Activated CD8-positive, alpha-beta T cell treated with anti-CD3 and anti-CD28 coated beads for 36 hours (primary cell): ENCODE measurements around the gene ARHGEF6. TPM values are rescaled to one million over a fixed set of nuclear protein-coding genes. Genes with fewer than 3 reads are reported as not detected.

Source experiments
- ATAC-seq: fragments of 200-7000 bp; cut with Tn5 transposase; one replicate; pipeline ENCODE4 v1.10.0; 2021; ENCODE audit warnings: mild to moderate bottlenecking, moderate library complexity
- CTCF ChIA-PET: fragments of 350-600 bp; sonication (Branson Sonifier 250); formaldehyde crosslinking; loops from one replicate; lab custom pipeline; 2021; ENCODE audit warnings: antibody characterized with exemption; lab: Charles Lee
- POLR2A ChIA-PET: fragments of 350-600 bp; sonication (Branson Sonifier 250); formaldehyde crosslinking; loops from one replicate; lab custom pipeline; 2021; ENCODE audit warnings: antibody characterized with exemption; lab: Charles Lee
- DNase-seq: peaks from one replicate; pipeline ENCODE4 v3.0.0-alpha.2; 2020
- H3K27ac Mint-ChIP-seq: one replicate; pipeline ENCODE4 v1.8.0; 2021; ENCODE audit warnings: mild to moderate bottlenecking, mixed read lengths
- H3K27me3 Mint-ChIP-seq: one replicate; pipeline ENCODE4 v1.8.0; 2021; ENCODE audit warnings: mixed read lengths
- H3K36me3 Mint-ChIP-seq: one replicate; pipeline ENCODE4 v1.8.0; 2021; ENCODE audit warnings: low read depth, mixed read lengths
- H3K4me1 Mint-ChIP-seq: one replicate; pipeline ENCODE4 v1.8.0; 2021; ENCODE audit warnings: low read depth, mixed read lengths
- H3K4me3 Mint-ChIP-seq: one replicate; pipeline ENCODE4 v1.8.0; 2021; ENCODE audit warnings: mild to moderate bottlenecking, moderate library complexity, mixed read lengths
- H3K9me3 Mint-ChIP-seq: one replicate; pipeline ENCODE4 v1.8.0; 2021; ENCODE audit warnings: mixed read lengths
- intact Hi-C: fragments of 100-400 bp; cut with micrococcal nuclease; formaldehyde crosslinking; loops from one replicate; pipeline ENCODE4 v1.10.0; 2022
- total RNA-seq, 2 experiments: library from RNA; stranded (reverse); gene quantifications; one replicate each; pipeline ENCODE4 v1.2.3, GENCODE V29; 2021
- TF ChIP-seq, protein P1 (sequence below): fragments of 200-600 bp; IDR thresholded peaks from one replicate; pipeline ENCODE4 v1.8.0; 2022; ENCODE audit warnings: antibody characterized with exemption, mild to moderate bottlenecking

Gene ARHGEF6
- total RNA-seq, 2 experiments from 2014 or later = 45.7 to 45.8 TPM

DNA sequence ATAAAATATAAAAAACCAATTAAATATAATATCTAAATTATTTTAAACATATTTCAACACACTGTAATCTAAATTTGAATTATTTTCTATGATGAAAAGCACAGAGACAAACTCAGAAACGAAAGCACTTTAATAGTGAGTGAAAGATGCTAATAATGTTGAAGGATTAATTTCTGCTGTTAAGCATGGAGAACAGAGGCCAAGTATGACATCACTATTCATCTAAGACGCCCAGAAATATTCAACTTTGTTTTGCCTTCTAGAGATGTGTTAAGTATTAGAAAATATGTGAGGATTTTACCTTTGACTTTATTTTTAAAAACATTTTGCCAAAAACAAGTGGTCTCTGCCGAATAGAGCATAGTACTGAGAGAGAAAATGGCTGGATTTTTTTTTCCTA lies 19.3 kb downstream of the ARHGEF6 start:
- H3K9me3 Mint-ChIP-seq = no peaks in the 10 kb centered on the region
- CTCF ChIA-PET = interaction anchor here (1.2 kb wide), 1 partner anchor 11 kb away, joined by 4 read pairs; no protein-coding TSS in a partner anchor

DNA sequence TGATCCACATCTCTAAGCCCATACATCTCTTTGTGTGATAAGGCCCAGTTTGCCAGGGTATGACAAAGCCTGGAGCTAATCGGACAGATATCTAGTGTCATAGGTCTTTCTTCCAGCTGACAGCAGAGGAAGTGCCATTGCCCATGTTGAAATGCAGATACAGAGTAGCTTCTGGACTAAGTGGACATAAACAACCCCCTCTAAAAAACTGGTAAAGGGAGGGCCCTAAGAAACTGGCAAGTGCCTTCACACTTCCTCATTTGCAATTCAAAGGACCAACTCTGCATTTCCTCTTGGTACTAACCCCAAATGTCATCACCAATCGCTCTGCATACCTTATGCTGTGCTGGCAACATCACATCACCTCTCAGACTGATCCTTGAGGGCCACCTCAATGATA lies 20.8 kb downstream of the ARHGEF6 start:
- peak overlapping the region; percentile 79 for H3K27ac Mint-ChIP-seq
- peaks cover 23% of the 10 kb centered on the region for H3K36me3 Mint-ChIP-seq
- peaks cover 65% of the 10 kb centered on the region for H3K4me1 Mint-ChIP-seq
- H3K9me3 Mint-ChIP-seq = no peaks in the 10 kb centered on the region
- CTCF ChIA-PET = interaction anchor here (1.0 kb wide), 1 partner anchor 32 kb away, joined by 3 read pairs; no protein-coding TSS in a partner anchor
- ATAC-seq (peak; percentile 65), DNase-seq (no peak)
- no peaks in the 10 kb centered on the region for H3K27me3 Mint-ChIP-seq
- TF ChIP-seq, protein P1, sequence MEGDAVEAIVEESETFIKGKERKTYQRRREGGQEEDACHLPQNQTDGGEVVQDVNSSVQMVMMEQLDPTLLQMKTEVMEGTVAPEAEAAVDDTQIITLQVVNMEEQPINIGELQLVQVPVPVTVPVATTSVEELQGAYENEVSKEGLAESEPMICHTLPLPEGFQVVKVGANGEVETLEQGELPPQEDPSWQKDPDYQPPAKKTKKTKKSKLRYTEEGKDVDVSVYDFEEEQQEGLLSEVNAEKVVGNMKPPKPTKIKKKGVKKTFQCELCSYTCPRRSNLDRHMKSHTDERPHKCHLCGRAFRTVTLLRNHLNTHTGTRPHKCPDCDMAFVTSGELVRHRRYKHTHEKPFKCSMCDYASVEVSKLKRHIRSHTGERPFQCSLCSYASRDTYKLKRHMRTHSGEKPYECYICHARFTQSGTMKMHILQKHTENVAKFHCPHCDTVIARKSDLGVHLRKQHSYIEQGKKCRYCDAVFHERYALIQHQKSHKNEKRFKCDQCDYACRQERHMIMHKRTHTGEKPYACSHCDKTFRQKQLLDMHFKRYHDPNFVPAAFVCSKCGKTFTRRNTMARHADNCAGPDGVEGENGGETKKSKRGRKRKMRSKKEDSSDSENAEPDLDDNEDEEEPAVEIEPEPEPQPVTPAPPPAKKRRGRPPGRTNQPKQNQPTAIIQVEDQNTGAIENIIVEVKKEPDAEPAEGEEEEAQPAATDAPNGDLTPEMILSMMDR = no peak
- no peak overlapping the region for H3K4me3 Mint-ChIP-seq
- intact Hi-C loops = loop anchor here (10.0 kb wide), 1 partner anchor 45 kb away; no protein-coding TSS in a partner anchor
- POLR2A ChIA-PET = interaction anchor here (1.2 to 1.5 kb wide), 3 partner anchors 9 to 19 kb away, joined by 3 to 5 read pairs (median 4); no protein-coding TSS in a partner anchor

More for the DNA sequence above, 19.3 kb downstream of the ARHGEF6 start:
- H3K4me3 Mint-ChIP-seq = no peak overlapping the region
- no peak for DNase-seq
- TF ChIP-seq, protein P1 = no peak
- no peak overlapping the region for H3K27ac Mint-ChIP-seq
- POLR2A ChIA-PET = interaction anchor here (0.9 to 1.4 kb wide), 2 partner anchors 17 to 19 kb away, joined by 3 read pairs; no protein-coding TSS in a partner anchor
- intact Hi-C loops = loop anchor here (10.0 kb wide), 1 partner anchor 47 kb away; no protein-coding TSS in a partner anchor
- H3K27me3 Mint-ChIP-seq = no peaks in the 10 kb centered on the region
- peaks cover 66% of the 10 kb centered on the region for H3K4me1 Mint-ChIP-seq
- no peak for ATAC-seq
- H3K36me3 Mint-ChIP-seq = peaks cover 23% of the 10 kb centered on the region

DNA sequence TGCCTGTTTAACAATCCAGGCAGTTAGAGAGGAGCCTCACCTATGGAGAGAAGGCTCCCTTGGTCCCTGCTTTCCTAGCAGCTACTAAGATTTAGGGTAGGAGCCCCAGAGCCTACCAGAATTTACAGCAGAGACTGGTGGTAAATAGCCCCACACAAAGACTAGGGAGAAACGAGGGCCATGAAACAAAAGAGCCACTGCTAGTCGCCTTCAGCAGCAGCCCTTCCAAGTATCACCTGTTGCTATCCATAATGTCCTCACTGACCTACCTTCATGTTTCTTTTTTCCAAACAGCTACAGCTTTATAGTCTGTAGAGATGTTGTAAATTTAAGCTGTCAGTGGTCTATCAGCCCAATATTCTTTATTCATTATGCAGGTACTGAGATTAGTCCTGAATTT lies 25.3 kb downstream of the ARHGEF6 start:
- intact Hi-C loops = no loop called here
- TF ChIP-seq, protein P1 = no peak
- Mint-ChIP-seq H3K4me3 (no peak overlapping the region), H3K27me3 (no peaks in the 10 kb centered on the region), H3K27ac (no peak overlapping the region), H3K36me3 (peaks cover 16% of the 10 kb centered on the region), H3K4me1 (peaks cover 74% of the 10 kb centered on the region), H3K9me3 (no peaks in the 10 kb centered on the region)
- ATAC-seq (no peak), DNase-seq (no peak)
- POLR2A ChIA-PET = interaction anchor here (1.0 kb wide), 1 partner anchor 13 kb away, joined by 3 read pairs; no protein-coding TSS in a partner anchor
- CTCF ChIA-PET = interaction anchor here (1.3 kb wide), 1 partner anchor 10 kb away, joined by 3 read pairs; no protein-coding TSS in a partner anchor

DNA sequence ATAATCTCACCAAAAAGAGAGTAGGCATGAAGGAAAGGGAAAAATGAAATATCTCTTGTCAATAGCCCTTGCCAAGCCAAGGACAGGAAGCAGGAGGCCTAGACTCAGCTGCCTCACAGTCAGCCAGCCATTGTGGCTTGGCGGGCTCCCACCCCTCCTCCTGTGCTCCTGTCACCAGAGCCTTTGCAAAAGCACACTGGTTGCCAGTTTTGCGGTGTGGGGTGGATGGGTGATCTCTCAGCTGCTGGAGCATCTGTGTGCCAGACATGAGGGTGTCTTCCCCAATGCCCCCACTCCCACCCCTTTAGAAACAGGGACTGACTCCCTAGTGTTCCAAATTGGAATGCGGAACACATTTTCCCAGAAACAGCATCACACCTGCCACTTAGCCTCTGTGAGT lies 26.1 kb downstream of the ARHGEF6 start:
- Mint-ChIP-seq H3K9me3 (no peaks in the 10 kb centered on the region), H3K27ac (peak overlapping the region; percentile 52), H3K4me3 (no peak overlapping the region), H3K36me3 (peaks cover 11% of the 10 kb centered on the region), H3K4me1 (peaks cover 74% of the 10 kb centered on the region), H3K27me3 (no peaks in the 10 kb centered on the region)
- ChIA-PET POLR2A (interaction anchor here (1.0 kb wide), 1 partner anchor 14 kb away, joined by 3 read pairs; no protein-coding TSS in a partner anchor), CTCF (interaction anchor here (1.3 kb wide), 1 partner anchor 9 kb away, joined by 3 read pairs; no protein-coding TSS in a partner anchor)
- ATAC-seq (peak; percentile 54), DNase-seq (peak; percentile 64)
- intact Hi-C loops = no loop called here
- TF ChIP-seq, protein P1 = no peak

DNA sequence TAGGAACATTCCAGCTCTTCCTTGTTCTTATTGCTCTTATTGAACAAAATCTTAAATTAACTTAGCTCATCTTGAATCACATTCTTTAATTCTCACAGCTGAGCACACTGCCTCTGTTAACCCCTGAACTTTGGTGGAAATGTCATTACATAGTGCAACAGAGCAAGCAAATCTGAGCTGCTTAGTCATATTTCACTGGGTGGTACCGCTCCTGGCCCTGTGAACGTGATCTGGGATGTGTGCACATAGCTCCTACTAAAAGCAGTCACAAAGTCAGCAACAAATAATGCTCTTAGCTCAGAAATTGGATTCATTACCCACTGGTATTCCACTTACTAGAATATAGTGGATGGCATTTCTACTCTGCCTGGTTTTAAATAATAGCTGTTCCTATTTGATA lies 27.9 kb downstream of the ARHGEF6 start:
- H3K4me1 Mint-ChIP-seq = peaks cover 82% of the 10 kb centered on the region
- no peak overlapping the region for H3K4me3 Mint-ChIP-seq
- H3K27ac Mint-ChIP-seq = peak overlapping the region; percentile 62
- H3K9me3 Mint-ChIP-seq = no peaks in the 10 kb centered on the region
- intact Hi-C loops = no loop called here
- peak; percentile 32 for ATAC-seq
- POLR2A ChIA-PET = interaction anchor here (1.2 to 1.5 kb wide), 3 partner anchors 15 to 25 kb away, joined by 4 to 6 read pairs (median 4); no protein-coding TSS in a partner anchor
- TF ChIP-seq, protein P1 = no peak
- H3K27me3 Mint-ChIP-seq = no peaks in the 10 kb centered on the region
- CTCF ChIA-PET = interaction anchor here (1.0 to 1.7 kb wide), 4 partner anchors 15 to 173 kb away, joined by 3 to 8 read pairs (median 4); no protein-coding TSS in a partner anchor
- H3K36me3 Mint-ChIP-seq = peaks cover 8% of the 10 kb centered on the region
- DNase-seq = no peak
